ENCODE measurements around the gene CKMT1B. TPM values are rescaled to one million over a fixed set of nuclear protein-coding genes. Genes with fewer than 3 reads are reported as not detected.
"Not testable (repeated sequence)": the region's sequence is repeated elsewhere in the genome, so short reads cannot be mapped to it uniquely, and the experiment has no call there.

The CKMT1B gene
- total RNA-seq (2014; rRNA removed; shearing (Covaris generic); ENCODE audit: low replicate concordance), result not detected in 2 replicates

DNA sequence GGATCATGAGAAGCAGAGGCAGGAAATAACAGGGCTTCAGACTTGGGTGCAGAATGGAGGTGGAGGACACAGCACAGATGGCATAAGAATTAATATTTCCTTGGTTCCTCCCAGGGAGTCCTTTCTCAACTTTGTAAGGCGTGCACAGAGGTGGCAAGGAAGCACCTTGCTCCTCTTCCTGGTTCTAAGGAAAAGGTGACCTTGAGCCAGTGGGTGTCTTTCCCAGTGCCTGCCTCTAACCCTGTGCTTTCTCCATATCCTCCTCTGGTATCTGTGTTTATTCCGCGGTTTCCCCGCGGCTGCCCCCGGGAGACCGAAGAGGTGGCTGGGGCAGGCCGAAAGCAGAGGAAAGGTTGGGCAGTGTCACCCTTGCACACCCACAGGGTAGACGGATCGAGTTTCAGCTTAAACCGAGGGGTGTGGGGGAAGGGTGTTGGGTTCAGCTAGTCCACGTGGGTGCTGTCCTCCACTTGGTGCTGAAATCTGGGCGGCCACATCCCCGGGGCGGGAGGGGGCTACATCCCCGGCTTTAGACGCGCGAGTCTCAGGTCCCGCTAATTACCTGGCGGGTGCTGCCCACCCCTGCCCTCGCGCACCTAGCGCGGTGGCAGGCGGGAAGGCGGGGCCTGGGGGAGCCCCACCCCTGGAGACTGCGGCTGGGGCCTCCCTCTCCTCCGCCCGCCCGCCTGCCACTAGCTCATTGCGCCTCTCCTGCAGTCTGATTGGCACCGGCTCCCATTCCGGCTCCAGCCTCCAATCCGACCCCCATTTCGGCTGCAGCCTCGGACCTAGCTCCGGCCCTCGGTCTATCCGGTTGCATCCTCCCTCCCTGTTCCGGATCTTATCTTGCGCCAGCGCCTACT is at the start of gene CKMT1B:
TSS of gene CKMT1B (plus strand) at position 700 of the 863 bp plus-strand sequence. CDS start 192 bp downstream, outside the sequence.
- H3K4me1 ChIP-seq (ENCODE audit: low read length); H2AFZ ChIP-seq (ENCODE audit: low read length); H3K27me3 ChIP-seq (ENCODE audit: low read length); H3K4me2 ChIP-seq (ENCODE audit: low read depth, low read length, poor library complexity, severe bottlenecking); H3K9me3 ChIP-seq (ENCODE audit: low read length); H3K4me3 ChIP-seq (ENCODE audit: low read length); H3K9ac ChIP-seq (ENCODE audit: low read length); H3K27ac ChIP-seq (ENCODE audit: low read length); H3K79me2 ChIP-seq (ENCODE audit: low read length); DNase-seq; H3K9me2 ChIP-seq (replicated peaks; ENCODE audit: insufficient read depth, low read length); H3K36me3 ChIP-seq (ENCODE audit: insufficient read depth, low read length); H4K20me1 ChIP-seq (ENCODE audit: insufficient read depth, low read depth, low read length): not testable (repeated sequence)

DNA sequence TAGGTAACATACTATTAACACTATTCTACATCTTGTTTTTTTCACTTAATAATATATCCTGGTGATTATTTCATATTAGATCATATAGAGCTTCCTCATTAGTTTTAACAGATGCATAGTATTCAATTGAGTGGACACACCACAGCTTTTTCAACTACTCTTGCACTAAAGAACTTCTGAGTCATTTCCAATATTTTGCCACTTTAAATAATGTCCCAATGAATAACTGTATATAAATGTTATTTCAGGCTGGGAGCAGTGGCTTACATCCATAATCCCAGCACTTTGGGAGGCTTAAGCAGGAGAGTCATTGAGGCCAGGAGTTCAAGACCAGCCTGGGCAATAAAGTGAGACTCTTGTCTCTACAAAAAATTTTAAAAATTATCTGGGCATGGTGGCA is 49.6 kb upstream of the CKMT1B start:
- Histone ChIP-seq H2AFZ (ENCODE audit: low read length) (no peak overlapping the region), H3K4me2 (ENCODE audit: low read depth, low read length, poor library complexity, severe bottlenecking) (no peak overlapping the region), H3K79me2 (ENCODE audit: low read length) (no peaks in the 10 kb centered on the region), H3K4me3 (ENCODE audit: low read length) (no peak overlapping the region), H3K36me3 (ENCODE audit: insufficient read depth, low read length) (no peaks in the 10 kb centered on the region), H3K9ac (ENCODE audit: low read length) (no peak overlapping the region), H4K20me1 (ENCODE audit: insufficient read depth, low read depth, low read length) (no peaks in the 10 kb centered on the region), H3K9me3 (ENCODE audit: low read length) (no peaks in the 10 kb centered on the region), H3K9me2 (replicated peaks; ENCODE audit: insufficient read depth, low read length) (no peaks in the 10 kb centered on the region), H3K27me3 (ENCODE audit: low read length) (no peaks in the 10 kb centered on the region), H3K4me1 (ENCODE audit: low read length) (peaks cover 5% of the 10 kb centered on the region; the same call in 1 of the 2 replicates), H3K27ac (ENCODE audit: low read length) (no peak overlapping the region)
- no peak for DNase-seq

DNA sequence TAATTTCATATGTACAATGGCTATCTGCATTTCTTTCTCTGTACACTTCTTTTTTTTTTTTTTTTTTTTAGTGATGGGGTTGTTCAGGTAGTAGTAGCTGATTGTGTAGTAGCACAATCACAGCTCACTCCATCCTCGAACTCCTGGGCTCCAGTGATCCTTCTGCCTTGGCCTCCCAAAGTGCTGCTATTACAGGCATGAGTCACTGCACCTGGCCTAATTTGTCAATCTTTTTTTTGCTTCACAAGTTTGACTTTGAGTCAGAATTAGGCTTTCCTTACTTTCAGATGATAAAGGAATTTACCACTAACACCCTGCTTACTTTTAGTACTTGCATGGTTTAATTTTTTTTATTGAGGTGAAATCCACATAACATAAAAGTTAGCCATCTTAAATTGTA is 48.4 kb upstream of the CKMT1B start:
- Histone ChIP-seq H3K4me1 (ENCODE audit: low read length) (peaks cover 5% of the 10 kb centered on the region; the same call in 1 of the 2 replicates), H3K27ac (ENCODE audit: low read length) (no peak overlapping the region), H3K79me2 (ENCODE audit: low read length) (no peaks in the 10 kb centered on the region), H4K20me1 (ENCODE audit: insufficient read depth, low read depth, low read length) (no peaks in the 10 kb centered on the region), H3K9me3 (ENCODE audit: low read length) (no peaks in the 10 kb centered on the region), H3K36me3 (ENCODE audit: insufficient read depth, low read length) (no peaks in the 10 kb centered on the region), H3K9ac (ENCODE audit: low read length) (no peak overlapping the region), H3K4me2 (ENCODE audit: low read depth, low read length, poor library complexity, severe bottlenecking) (no peak overlapping the region), H3K9me2 (replicated peaks; ENCODE audit: insufficient read depth, low read length) (no peaks in the 10 kb centered on the region), H2AFZ (ENCODE audit: low read length) (no peak overlapping the region), H3K27me3 (ENCODE audit: low read length) (no peaks in the 10 kb centered on the region), H3K4me3 (ENCODE audit: low read length) (no peak overlapping the region)
- DNase-seq, result no peak

DNA sequence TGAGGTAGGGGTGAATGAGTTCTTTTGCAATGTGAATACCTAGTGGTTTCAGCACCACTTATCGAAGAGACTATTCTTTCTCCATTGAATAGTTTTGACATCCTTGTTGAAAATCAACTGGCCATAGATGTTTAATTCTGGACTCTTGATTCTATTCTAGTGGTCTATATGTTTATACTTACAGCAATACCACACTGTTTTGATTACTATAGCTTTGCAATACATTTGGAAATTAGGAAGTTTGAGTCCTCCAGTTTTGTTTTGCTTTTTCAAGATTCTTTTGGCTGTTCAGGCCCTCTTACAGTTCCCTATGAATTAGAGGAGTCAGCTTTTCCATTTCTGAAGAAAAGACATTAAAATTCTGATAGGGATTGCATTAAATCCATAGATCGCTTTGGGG is 46.3 kb upstream of the CKMT1B start:
- no peaks in the 10 kb centered on the region for H3K27me3 ChIP-seq (ENCODE audit: low read length)
- no peak overlapping the region for H3K4me2 ChIP-seq (ENCODE audit: low read depth, low read length, poor library complexity, severe bottlenecking)
- H3K9me3 ChIP-seq (ENCODE audit: low read length), result no peaks in the 10 kb centered on the region
- H3K79me2 ChIP-seq (ENCODE audit: low read length), result no peaks in the 10 kb centered on the region
- H2AFZ ChIP-seq (ENCODE audit: low read length), result no peak overlapping the region
- no peak overlapping the region for H3K4me3 ChIP-seq (ENCODE audit: low read length)
- peaks cover 5% of the 10 kb centered on the region; the same call in 1 of the 2 replicates for H3K4me1 ChIP-seq (ENCODE audit: low read length)
- H3K9ac ChIP-seq (ENCODE audit: low read length), result no peak overlapping the region
- H3K9me2 ChIP-seq (replicated peaks; ENCODE audit: insufficient read depth, low read length), result no peaks in the 10 kb centered on the region
- no peak overlapping the region for H3K27ac ChIP-seq (ENCODE audit: low read length)
- H3K36me3 ChIP-seq (ENCODE audit: insufficient read depth, low read length), result no peaks in the 10 kb centered on the region
- no peaks in the 10 kb centered on the region for H4K20me1 ChIP-seq (ENCODE audit: insufficient read depth, low read depth, low read length)
- DNase-seq, result no peak

DNA sequence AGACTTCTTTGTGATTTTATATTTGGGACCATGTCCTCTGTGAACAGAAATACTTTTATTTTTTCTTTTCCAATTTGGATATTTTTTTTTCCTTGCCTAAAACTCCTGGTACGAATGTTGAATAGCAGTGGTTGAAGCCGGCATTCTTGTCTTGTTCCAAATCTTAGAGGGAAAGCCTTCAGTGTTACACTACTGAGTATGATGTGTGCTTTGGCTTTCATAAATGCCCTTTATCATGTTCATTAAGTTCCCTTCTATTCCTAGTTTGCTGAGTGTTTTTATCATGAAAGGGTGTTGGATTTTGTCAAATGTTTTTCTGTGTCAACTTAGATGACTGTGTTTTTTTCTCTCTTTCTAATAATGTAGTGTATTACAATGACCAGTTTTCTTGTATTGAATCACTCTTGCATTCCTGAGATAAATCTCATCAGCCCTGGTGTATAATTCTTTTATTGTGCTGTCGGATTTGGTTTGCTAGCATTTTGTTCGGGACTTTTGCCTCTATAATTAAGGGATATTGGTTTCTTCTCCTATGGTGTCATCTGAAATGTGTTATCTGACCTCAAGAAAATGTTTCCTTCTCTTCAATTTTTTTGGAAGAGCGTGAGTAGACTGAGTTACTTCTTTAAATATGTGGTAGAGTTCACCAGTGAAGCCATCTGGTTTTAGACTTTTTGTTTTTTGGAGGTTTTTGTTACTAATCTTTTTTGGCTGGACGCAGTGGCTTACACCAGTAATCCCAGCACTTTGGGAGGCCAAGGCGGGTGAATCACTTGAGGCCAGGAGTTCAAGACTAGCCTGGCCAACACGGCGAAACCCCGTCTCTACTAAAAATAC is 43.1 kb upstream of the CKMT1B start:
- Histone ChIP-seq H3K4me2 (ENCODE audit: low read depth, low read length, poor library complexity, severe bottlenecking) (no peak overlapping the region), H3K36me3 (ENCODE audit: insufficient read depth, low read length) (no peaks in the 10 kb centered on the region), H3K4me3 (ENCODE audit: low read length) (no peak overlapping the region), H3K9me3 (ENCODE audit: low read length) (no peaks in the 10 kb centered on the region), H3K9me2 (replicated peaks; ENCODE audit: insufficient read depth, low read length) (no peaks in the 10 kb centered on the region), H3K27me3 (ENCODE audit: low read length) (no peaks in the 10 kb centered on the region), H2AFZ (ENCODE audit: low read length) (no peak overlapping the region), H3K9ac (ENCODE audit: low read length) (no peak overlapping the region), H4K20me1 (ENCODE audit: insufficient read depth, low read depth, low read length) (no peaks in the 10 kb centered on the region), H3K79me2 (ENCODE audit: low read length) (no peaks in the 10 kb centered on the region), H3K4me1 (ENCODE audit: low read length) (no peaks in the 10 kb centered on the region), H3K27ac (ENCODE audit: low read length) (no peak overlapping the region)
- peak; percentile 33 for DNase-seq

DNA sequence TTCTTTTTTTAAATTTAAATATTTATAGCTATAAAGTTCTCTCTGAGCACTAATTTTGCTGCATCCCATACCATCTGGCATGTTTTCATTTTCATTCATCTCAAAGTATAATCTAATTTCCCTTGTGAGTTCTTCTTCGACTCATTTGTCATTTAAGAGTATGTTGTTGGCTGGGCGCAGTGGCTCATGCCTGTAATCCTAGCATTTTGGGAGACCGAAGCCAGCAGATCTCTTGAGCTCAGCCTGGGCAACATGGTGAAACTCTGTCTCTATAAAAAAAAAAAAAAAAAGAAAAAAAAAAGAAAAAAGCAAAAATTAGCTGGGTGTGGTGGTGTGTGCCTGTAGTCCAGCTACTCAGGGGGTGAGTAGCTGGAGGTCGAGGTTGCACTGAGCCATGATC is 41.6 kb upstream of the CKMT1B start:
- no peak overlapping the region for H2AFZ ChIP-seq (ENCODE audit: low read length)
- H3K36me3 ChIP-seq (ENCODE audit: insufficient read depth, low read length), result no peaks in the 10 kb centered on the region
- H3K9me2 ChIP-seq (replicated peaks; ENCODE audit: insufficient read depth, low read length), result no peaks in the 10 kb centered on the region
- H3K4me2 ChIP-seq (ENCODE audit: low read depth, low read length, poor library complexity, severe bottlenecking), result no peak overlapping the region
- H4K20me1 ChIP-seq (ENCODE audit: insufficient read depth, low read depth, low read length), result no peaks in the 10 kb centered on the region
- no peaks in the 10 kb centered on the region for H3K27me3 ChIP-seq (ENCODE audit: low read length)
- H3K79me2 ChIP-seq (ENCODE audit: low read length), result no peaks in the 10 kb centered on the region
- no peaks in the 10 kb centered on the region for H3K4me1 ChIP-seq (ENCODE audit: low read length)
- no peak overlapping the region for H3K9ac ChIP-seq (ENCODE audit: low read length)
- DNase-seq, result no peak
- H3K9me3 ChIP-seq (ENCODE audit: low read length), result no peaks in the 10 kb centered on the region
- no peak overlapping the region for H3K4me3 ChIP-seq (ENCODE audit: low read length)
- no peak overlapping the region for H3K27ac ChIP-seq (ENCODE audit: low read length)

DNA sequence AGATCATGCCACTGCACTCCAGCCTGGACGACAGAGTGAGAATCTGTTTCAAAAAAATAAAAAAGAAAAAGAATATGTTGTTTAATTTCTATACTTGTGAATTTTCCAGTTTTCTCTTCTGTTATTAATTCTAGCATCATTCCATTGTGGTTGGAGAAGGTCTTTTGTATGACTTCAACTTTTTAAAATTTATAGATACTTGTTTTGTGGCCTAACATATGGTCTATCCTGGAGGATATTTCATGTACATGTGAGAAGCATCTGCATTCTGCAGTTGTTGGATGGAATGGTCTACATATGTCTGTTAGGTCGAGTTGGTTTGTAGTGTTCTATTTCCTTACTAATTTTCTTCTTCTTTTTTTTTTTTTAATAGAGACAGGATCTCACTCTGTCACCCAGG is 40.8 kb upstream of the CKMT1B start:
- Histone ChIP-seq H3K4me1 (ENCODE audit: low read length) (no peaks in the 10 kb centered on the region), H3K79me2 (ENCODE audit: low read length) (no peaks in the 10 kb centered on the region), H3K9me2 (replicated peaks; ENCODE audit: insufficient read depth, low read length) (no peaks in the 10 kb centered on the region), H3K9ac (ENCODE audit: low read length) (no peak overlapping the region), H4K20me1 (ENCODE audit: insufficient read depth, low read depth, low read length) (no peaks in the 10 kb centered on the region), H3K36me3 (ENCODE audit: insufficient read depth, low read length) (no peaks in the 10 kb centered on the region), H3K9me3 (ENCODE audit: low read length) (no peaks in the 10 kb centered on the region), H2AFZ (ENCODE audit: low read length) (no peak overlapping the region), H3K4me3 (ENCODE audit: low read length) (no peak overlapping the region), H3K27me3 (ENCODE audit: low read length) (no peaks in the 10 kb centered on the region), H3K27ac (ENCODE audit: low read length) (no peak overlapping the region), H3K4me2 (ENCODE audit: low read depth, low read length, poor library complexity, severe bottlenecking) (no peak overlapping the region)
- DNase-seq, result no peak

DNA sequence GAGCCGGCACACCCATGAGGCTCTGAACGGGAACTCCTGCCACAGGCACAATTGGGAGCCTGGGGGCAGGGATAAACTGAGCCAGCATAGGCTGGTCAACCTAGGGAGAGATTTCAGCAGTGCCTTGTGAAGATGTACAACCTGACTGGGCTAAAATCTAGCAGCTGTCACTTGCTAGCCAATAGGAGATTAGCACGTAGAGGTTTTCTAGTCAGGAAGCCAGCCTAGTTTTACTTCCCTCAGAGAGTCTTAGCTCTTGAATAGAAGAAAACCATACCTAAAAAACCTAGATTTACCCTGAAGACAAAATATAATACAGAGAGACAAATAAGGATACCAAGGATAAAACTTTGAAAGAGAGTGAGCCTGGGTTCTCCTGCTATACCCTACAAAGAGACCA is 31.1 kb upstream of the CKMT1B start:
- not testable (repeated sequence) for H3K9ac ChIP-seq (ENCODE audit: low read length)

More for the DNA sequence above, 31.1 kb upstream of the CKMT1B start:
- not testable (repeated sequence) for H4K20me1 ChIP-seq (ENCODE audit: insufficient read depth, low read depth, low read length); H3K36me3 ChIP-seq (ENCODE audit: insufficient read depth, low read length); H3K27me3 ChIP-seq (ENCODE audit: low read length); H3K27ac ChIP-seq (ENCODE audit: low read length); H3K79me2 ChIP-seq (ENCODE audit: low read length); H3K9me2 ChIP-seq (replicated peaks; ENCODE audit: insufficient read depth, low read length); H3K4me1 ChIP-seq (ENCODE audit: low read length); DNase-seq; H3K9me3 ChIP-seq (ENCODE audit: low read length); H3K4me3 ChIP-seq (ENCODE audit: low read length); H2AFZ ChIP-seq (ENCODE audit: low read length); H3K4me2 ChIP-seq (ENCODE audit: low read depth, low read length, poor library complexity, severe bottlenecking)

Data from Karpas-422 (cell line).